ENCODE data around the gene GINS2.

The GINS2 gene

GRCh38 chr16:85716022-85716679 is 27.4 kb upstream of the GINS2 start:
- H2BK12ac ChIP-seq (ENCODE audit: low read length in 2 of 2), result no peak overlapping the region
- no peak overlapping the region for H2AFZ ChIP-seq (ENCODE audit: low read depth, low read length)
- H3K79me1 ChIP-seq (replicated peaks; ENCODE audit: low read length, poor library complexity, severe bottlenecking), result no peaks in the 10 kb centered on the region
- H3K27me3 ChIP-seq (ENCODE audit: control insufficient read depth in 1 of 2, insufficient read depth in 1 of 2, low read length in 2 of 2), result peaks cover 34 to 59% of the 10 kb centered on the region in 2 experiments
- H3K4me2 ChIP-seq (ENCODE audit: low read length, poor library complexity, severe bottlenecking), result no peak overlapping the region
- peaks cover 7% of the 10 kb centered on the region for H3K4me1 ChIP-seq (ENCODE audit: control insufficient read depth, insufficient read depth, low read depth, low read length)
- DNase-seq, result no peak
- H3K9ac ChIP-seq (ENCODE audit: low read length), result no peak overlapping the region
- no peak overlapping the region for H3K27ac ChIP-seq (ENCODE audit: low read length, poor library complexity, severe bottlenecking)
- H4K91ac ChIP-seq (ENCODE audit: low read length), result no peak overlapping the region
- H3K14ac ChIP-seq (ENCODE audit: low read length in 2 of 2), result no peak overlapping the region
- H2BK120ac ChIP-seq (ENCODE audit: low read depth, low read length), result no peak overlapping the region
- H3K36me3 ChIP-seq (ENCODE audit: control insufficient read depth in 1 of 2, insufficient read depth in 2 of 2, low read depth in 1 of 2, low read length in 2 of 2), result no peaks in the 10 kb centered on the region
- peaks cover 10% of the 10 kb centered on the region for H3K9me3 ChIP-seq (ENCODE audit: control insufficient read depth, low read length)
- H2AK5ac ChIP-seq (ENCODE audit: low read length, severe bottlenecking), result no peak overlapping the region
- H2BK15ac ChIP-seq (ENCODE audit: low read depth, poor library complexity, severe bottlenecking), result no peak overlapping the region
- H3K18ac ChIP-seq (ENCODE audit: low read depth in 1 of 2, low read length in 2 of 2), result peak overlapping the region; percentile 15 to 75
- H4K8ac ChIP-seq (ENCODE audit: low read length), result peak overlapping the region; percentile 78
- H3K4me3 ChIP-seq (ENCODE audit: insufficient read depth in 1 of 2, low read depth in 1 of 2, low read length in 2 of 2), result peak overlapping the region in 1 of 2 experiments; percentile 11
- no peak overlapping the region for H3K23ac ChIP-seq (ENCODE audit: low read length in 2 of 2)
- H2BK5ac ChIP-seq (ENCODE audit: low read depth, low read length, poor library complexity, severe bottlenecking), result no peak overlapping the region
- 17% methylated on average over 7 of the region's 9 CpGs for WGBS
- no peak overlapping the region for H3K4ac ChIP-seq (ENCODE audit: low read depth in 1 of 2, low read length in 2 of 2)

- Histone ChIP-seq H2BK120ac (ENCODE audit: low read depth, low read length) (no peak overlapping the region), H2BK5ac (ENCODE audit: low read depth, low read length, poor library complexity, severe bottlenecking) (no peak overlapping the region), H3K4me1 (ENCODE audit: control insufficient read depth, insufficient read depth, low read depth, low read length) (peaks cover 5% of the 10 kb centered on the region), H2BK15ac (ENCODE audit: low read depth, poor library complexity, severe bottlenecking) (no peak overlapping the region), H3K4me2 (ENCODE audit: low read length, poor library complexity, severe bottlenecking) (no peak overlapping the region), H3K9me3 (ENCODE audit: control insufficient read depth, low read length) (peaks cover 10% of the 10 kb centered on the region), H3K79me1 (replicated peaks; ENCODE audit: low read length, poor library complexity, severe bottlenecking) (no peaks in the 10 kb centered on the region), H3K23ac (ENCODE audit: low read length in 2 of 2) (no peak overlapping the region), H3K27ac (ENCODE audit: low read length, poor library complexity, severe bottlenecking) (no peak overlapping the region), H3K4me3 (ENCODE audit: insufficient read depth in 1 of 2, low read depth in 1 of 2, low read length in 2 of 2) (peak overlapping the region in 1 of 2 experiments; percentile 11), H3K4ac (ENCODE audit: low read depth in 1 of 2, low read length in 2 of 2) (no peak overlapping the region), H2BK12ac (ENCODE audit: low read length in 2 of 2) (no peak overlapping the region), H3K14ac (ENCODE audit: low read length in 2 of 2) (no peak overlapping the region), H3K9ac (ENCODE audit: low read length) (peak overlapping the region; percentile 29), H3K36me3 (ENCODE audit: control insufficient read depth in 1 of 2, insufficient read depth in 2 of 2, low read depth in 1 of 2, low read length in 2 of 2) (no peaks in the 10 kb centered on the region), H4K8ac (ENCODE audit: low read length) (no peak overlapping the region), H3K18ac (ENCODE audit: low read depth in 1 of 2, low read length in 2 of 2) (peak overlapping the region in 1 of 2 experiments; percentile 44), H3K27me3 (ENCODE audit: control insufficient read depth in 1 of 2, insufficient read depth in 1 of 2, low read length in 2 of 2) (peaks cover 34 to 59% of the 10 kb centered on the region in 2 experiments), H4K91ac (ENCODE audit: low read length) (no peak overlapping the region), H2AFZ (ENCODE audit: low read depth, low read length) (no peak overlapping the region), H2AK5ac (ENCODE audit: low read length, severe bottlenecking) (no peak overlapping the region)
- 51% methylated on average over 21 of the region's 22 CpGs for WGBS
- DNase-seq, result peak; percentile 57
These were observed 26.6 kb upstream of the GINS2 start for GRCh38 chr16:85715169-85716021.

- Histone ChIP-seq H3K4me2 (ENCODE audit: low read length, poor library complexity, severe bottlenecking) (no peak overlapping the region), H3K4me1 (ENCODE audit: control insufficient read depth, insufficient read depth, low read depth, low read length) (peaks cover 2% of the 10 kb centered on the region), H3K14ac (ENCODE audit: low read length in 2 of 2) (no peak overlapping the region), H3K9me3 (ENCODE audit: control insufficient read depth, low read length) (peaks cover 10% of the 10 kb centered on the region), H3K27ac (ENCODE audit: low read length, poor library complexity, severe bottlenecking) (no peak overlapping the region), H3K9ac (ENCODE audit: low read length) (no peak overlapping the region), H3K36me3 (ENCODE audit: control insufficient read depth in 1 of 2, insufficient read depth in 2 of 2, low read depth in 1 of 2, low read length in 2 of 2) (no peaks in the 10 kb centered on the region), H2BK5ac (ENCODE audit: low read depth, low read length, poor library complexity, severe bottlenecking) (no peak overlapping the region), H2BK15ac (ENCODE audit: low read depth, poor library complexity, severe bottlenecking) (no peak overlapping the region), H2BK12ac (ENCODE audit: low read length in 2 of 2) (no peak overlapping the region), H3K79me1 (replicated peaks; ENCODE audit: low read length, poor library complexity, severe bottlenecking) (no peaks in the 10 kb centered on the region), H3K4ac (ENCODE audit: low read depth in 1 of 2, low read length in 2 of 2) (no peak overlapping the region), H3K23ac (ENCODE audit: low read length in 2 of 2) (no peak overlapping the region), H3K4me3 (ENCODE audit: insufficient read depth in 1 of 2, low read depth in 1 of 2, low read length in 2 of 2) (no peak overlapping the region), H2BK120ac (ENCODE audit: low read depth, low read length) (no peak overlapping the region), H4K91ac (ENCODE audit: low read length) (no peak overlapping the region), H2AFZ (ENCODE audit: low read depth, low read length) (no peak overlapping the region), H3K27me3 (ENCODE audit: control insufficient read depth in 1 of 2, insufficient read depth in 1 of 2, low read length in 2 of 2) (peaks cover 29 to 54% of the 10 kb centered on the region in 2 experiments), H3K18ac (ENCODE audit: low read depth in 1 of 2, low read length in 2 of 2) (no peak overlapping the region), H2AK5ac (ENCODE audit: low read length, severe bottlenecking) (no peak overlapping the region), H4K8ac (ENCODE audit: low read length) (no peak overlapping the region)
- no peak for DNase-seq
- 75% methylated on average over 9 of the region's 9 CpGs for WGBS
These were observed 24.0 kb upstream of the GINS2 start for GRCh38 chr16:85712801-85713200.

GRCh38 chr16:85711982-85712587 is 23.3 kb upstream of the GINS2 start:
- Histone ChIP-seq H4K91ac (ENCODE audit: low read length) (no peak overlapping the region), H3K14ac (ENCODE audit: low read length in 2 of 2) (no peak overlapping the region), H3K27me3 (ENCODE audit: control insufficient read depth in 1 of 2, insufficient read depth in 1 of 2, low read length in 2 of 2) (peaks cover 24 to 49% of the 10 kb centered on the region in 2 experiments), H3K4me2 (ENCODE audit: low read length, poor library complexity, severe bottlenecking) (no peak overlapping the region), H2BK15ac (ENCODE audit: low read depth, poor library complexity, severe bottlenecking) (no peak overlapping the region), H3K4me1 (ENCODE audit: control insufficient read depth, insufficient read depth, low read depth, low read length) (no peaks in the 10 kb centered on the region), H3K79me1 (replicated peaks; ENCODE audit: low read length, poor library complexity, severe bottlenecking) (no peaks in the 10 kb centered on the region), H3K9ac (ENCODE audit: low read length) (no peak overlapping the region), H3K18ac (ENCODE audit: low read depth in 1 of 2, low read length in 2 of 2) (no peak overlapping the region), H3K36me3 (ENCODE audit: control insufficient read depth in 1 of 2, insufficient read depth in 2 of 2, low read depth in 1 of 2, low read length in 2 of 2) (no peaks in the 10 kb centered on the region), H2AFZ (ENCODE audit: low read depth, low read length) (no peak overlapping the region), H3K27ac (ENCODE audit: low read length, poor library complexity, severe bottlenecking) (no peak overlapping the region), H2BK5ac (ENCODE audit: low read depth, low read length, poor library complexity, severe bottlenecking) (no peak overlapping the region), H2BK120ac (ENCODE audit: low read depth, low read length) (no peak overlapping the region), H4K8ac (ENCODE audit: low read length) (no peak overlapping the region), H3K4me3 (ENCODE audit: insufficient read depth in 1 of 2, low read depth in 1 of 2, low read length in 2 of 2) (no peak overlapping the region), H3K4ac (ENCODE audit: low read depth in 1 of 2, low read length in 2 of 2) (no peak overlapping the region), H2BK12ac (ENCODE audit: low read length in 2 of 2) (no peak overlapping the region), H3K23ac (ENCODE audit: low read length in 2 of 2) (no peak overlapping the region), H3K9me3 (ENCODE audit: control insufficient read depth, low read length) (peaks cover 10% of the 10 kb centered on the region), H2AK5ac (ENCODE audit: low read length, severe bottlenecking) (no peak overlapping the region)
- no peak for DNase-seq
- WGBS, result 97% methylated on average over 4 of the region's 6 CpGs
